K562 (cell line): ENCODE results near the gene NSMCE1. TPM values are rescaled to one million over a fixed set of nuclear protein-coding genes. Genes with fewer than 3 reads are reported as not detected.

ENCODE experiments used
- ATAC-seq: fragments of 200-7000 bp; cut with Tn5 transposase; 3 replicates; pipeline ENCODE4 v1.9.1; 2020; ENCODE audit warnings: moderate library complexity
- BruUV-seq: library from RNA; stranded (reverse); fragments of 400-500 nt; replicated peaks from 2 replicates; lab custom pipeline; 2021; lab: Mats Ljungman, UMichigan
- CTCF ChIA-PET: fragments of 300-600 bp; formaldehyde crosslinking; extraction: SDS; loops from one replicate; lab custom pipeline; 2021; ENCODE audit warnings: low intra/inter-chr PET ratio; lab: Yijun Ruan, JAX
- POLR2A ChIA-PET: fragments of 300-600, 350-650 bp; sonication (Branson Sonifier 250); formaldehyde crosslinking; extraction: SDS; loops from one replicate; lab custom pipeline; 2021; ENCODE audit warnings: antibody characterized with exemption, inconsistent platforms; lab: Yijun Ruan, JAX
- DNase-seq, 4 experiments: peaks; one replicate each; pipeline versions ENCODE4 v3.0.0 to v3.0.0-alpha.2; 2011 to 2018; ENCODE audit warnings: low spot score in 3 of 4, mixed read lengths in 3 of 4; ENCODE audit errors: extremely low read depth in 1 of 4
- FAIRE-seq: peaks from 2 replicates; lab custom pipeline; 2011; peaks lifted over from hg19 to GRCh38; lab: Jason Lieb, UNC
- H2AFZ ChIP-seq: 2 replicates; pipeline ENCODE4 v1.6.0; 2011; ENCODE audit warnings: low read depth, low read length, control low read depth, inconsistent platforms
- H3K27ac ChIP-seq: fragments of 200-600 bp; 3 replicates; pipeline ENCODE4 v1.8.0; 2011; ENCODE audit warnings: low read depth, mild to moderate bottlenecking, control low read depth, inconsistent platforms, low read length, moderate library complexity, mixed read lengths; ENCODE audit errors: extremely low read depth
- H3K27me3 ChIP-seq, 2 experiments: fragments of 300-600 bp in 1 of 2; 2 replicates in 1 of 2; 3 replicates in 1 of 2; pipeline versions ENCODE4 v1.6.0 to v1.8.0; 2011; ENCODE audit warnings: inconsistent platforms in 2 of 2, low read length in 2 of 2, mild to moderate bottlenecking in 1 of 2, mixed read lengths in 1 of 2, moderate library complexity in 1 of 2; ENCODE audit not compliant: control insufficient read depth in 2 of 2, insufficient read depth in 2 of 2
- H3K36me3 ChIP-seq: fragments of 300-600 bp; 3 replicates; pipeline ENCODE4 v1.8.0; 2011; ENCODE audit warnings: mild to moderate bottlenecking, low read length, inconsistent platforms; ENCODE audit not compliant: control insufficient read depth, insufficient read depth
- H3K4me1 ChIP-seq, 2 experiments: fragments of 200-600 bp in 1 of 2; replicated peaks in 1 of 2; 2 replicates in 1 of 2; 3 replicates in 1 of 2; pipeline versions ENCODE4 v1.5.1 to v1.8.0; 2011; ENCODE audit warnings: inconsistent platforms in 2 of 2, low read length in 2 of 2, mild to moderate bottlenecking in 1 of 2, mixed read lengths in 1 of 2, moderate library complexity in 1 of 2; ENCODE audit not compliant: control insufficient read depth in 2 of 2, insufficient read depth in 2 of 2
- H3K4me2 ChIP-seq: 2 replicates; pipeline ENCODE4 v1.6.1; 2011; ENCODE audit warnings: low read length, control low read depth, inconsistent platforms, mixed read lengths; ENCODE audit not compliant: insufficient read depth
- H3K4me3 ChIP-seq: fragments of 200-600 bp; sonication (generic), shearing (Covaris generic); 2 replicates; pipeline ENCODE4 v1.5.1; 2016; ENCODE audit warnings: control low read depth, inconsistent platforms
- H3K79me2 ChIP-seq: fragments of 200-600 bp; 3 replicates; pipeline ENCODE4 v1.8.0; 2011; ENCODE audit warnings: low read length, inconsistent platforms; ENCODE audit not compliant: control insufficient read depth, insufficient read depth
- H3K9ac ChIP-seq, 2 experiments: 2 replicates each; pipeline versions ENCODE4 v1.6.0 to v1.6.1; 2011; ENCODE audit warnings: low read depth in 2 of 2, low read length in 2 of 2, control low read depth in 1 of 2, inconsistent platforms in 1 of 2, mild to moderate bottlenecking in 1 of 2, mixed read lengths in 1 of 2; ENCODE audit not compliant: insufficient read depth in 1 of 2
- H3K9me1 ChIP-seq: one replicate; pipeline ENCODE4 v1.6.0; 2011; ENCODE audit warnings: inconsistent platforms, mild to moderate bottlenecking, low read length, moderate library complexity; ENCODE audit not compliant: control insufficient read depth, insufficient read depth
- H3K9me3 ChIP-seq: replicated peaks from 2 replicates; pipeline ENCODE4 v1.5.1; 2011; ENCODE audit warnings: low read depth, low read length, inconsistent platforms; ENCODE audit not compliant: control insufficient read depth, insufficient read depth
- H4K20me1 ChIP-seq: replicated peaks from 2 replicates; pipeline ENCODE4 v1.6.1; 2011; ENCODE audit warnings: low read length, inconsistent platforms, mixed read lengths; ENCODE audit not compliant: control insufficient read depth, insufficient read depth
- C11orf30 ChIP-seq: fragments of 450-650 bp; IDR thresholded peaks from 2 replicates; pipeline ENCODE4 v1.6.1; 2016; ENCODE audit warnings: low read depth, mild to moderate bottlenecking
- CHD2 ChIP-seq: IDR thresholded peaks from 2 replicates; pipeline ENCODE4 v1.6.1; 2011; ENCODE audit warnings: low read depth, low read length
- ELF2 ChIP-seq: fragments of 250-450 bp; sonication (Bioruptor Pico); IDR thresholded peaks from 2 replicates; pipeline ENCODE4 v1.5.0; 2021; ENCODE audit warnings: mild to moderate bottlenecking
- HOXB6 ChIP-seq: fragments of 250-450 bp; sonication (Bioruptor Pico); IDR thresholded peaks from 2 replicates; pipeline ENCODE4 v1.5.1; 2022; ENCODE audit warnings: mild to moderate bottlenecking, borderline replicate concordance
- KDM5B ChIP-seq: fragments of 200-600 bp; sonication (generic); IDR thresholded peaks from 2 replicates; pipeline ENCODE4 v1.6.1; 2012; ENCODE audit warnings: low read depth, mild to moderate bottlenecking, moderate library complexity, low read length, control low read depth, inconsistent platforms; ENCODE audit not compliant: insufficient replicate concordance
- NFXL1 ChIP-seq: fragments of 450-650 bp; formaldehyde crosslinking; IDR thresholded peaks from 2 replicates; pipeline ENCODE4 v1.4.0; 2021; ENCODE audit warnings: mild to moderate bottlenecking
- NR2C1 ChIP-seq, 2 experiments: fragments of 450-650 bp; IDR thresholded peaks; 2 replicates each; pipeline ENCODE4 v1.6.1; 2017; ENCODE audit warnings: mild to moderate bottlenecking in 2 of 2, antibody characterized with exemption in 1 of 2, inconsistent platforms in 1 of 2, missing compliant biosample characterization in 1 of 2, missing genetic modification characterization in 1 of 2
- PBX2 ChIP-seq, 2 experiments: IDR thresholded peaks in 1 of 2; conservative IDR thresholded peaks in 1 of 2; 2 replicates each; pipeline ENCODE4 v1.6.1; 2016; ENCODE audit warnings: low read depth in 2 of 2, mild to moderate bottlenecking in 1 of 2, missing compliant biosample characterization in 1 of 2, missing genetic modification characterization in 1 of 2, moderate library complexity in 1 of 2
- POLR2B ChIP-seq: fragments of 450-650 bp; IDR thresholded peaks from 2 replicates; pipeline ENCODE4 v1.6.1; 2018; ENCODE audit warnings: low read depth; ENCODE audit not compliant: partially characterized antibody
- SMAD3 ChIP-seq: fragments of 450-650 bp; formaldehyde crosslinking; conservative IDR thresholded peaks from 2 replicates; pipeline ENCODE4 v1.4.0; 2020; ENCODE audit warnings: mild to moderate bottlenecking
- SMAD4 ChIP-seq: fragments of 250-450 bp; sonication (Bioruptor Pico); conservative IDR thresholded peaks from 2 replicates; pipeline ENCODE4 v1.8.0; 2021; ENCODE audit warnings: inconsistent platforms, mild to moderate bottlenecking, moderate library complexity
- SP1 ChIP-seq: sonication (generic); formaldehyde crosslinking; IDR thresholded peaks from 2 replicates; pipeline ENCODE4 v1.8.1; 2022; ENCODE audit warnings: mild to moderate bottlenecking, missing genetic modification reagents
- STAT5B ChIP-seq: fragments of 250-450 bp; sonication (Bioruptor Pico); IDR thresholded peaks from 2 replicates; pipeline ENCODE4 v1.8.0; 2021; ENCODE audit warnings: mild to moderate bottlenecking, inconsistent platforms
- ZNF282 ChIP-seq: sonication (generic); formaldehyde crosslinking; IDR thresholded peaks from 2 replicates; pipeline ENCODE4 v1.8.1; 2023; ENCODE audit warnings: missing genetic modification reagents
- ZNF57 ChIP-seq: fragments of 450-650 bp; formaldehyde crosslinking; IDR thresholded peaks from 2 replicates; pipeline ENCODE4 v1.4.0; 2020; ENCODE audit warnings: mild to moderate bottlenecking, moderate library complexity
- WGBS: fragments of 100-300 bp; shearing (Covaris generic); methylation state at CpG from one replicate; pipeline ENCODE4 v1.1.6; 2016; ENCODE audit warnings: low coverage, mixed read lengths; ENCODE audit not compliant: insufficient coverage; ENCODE audit errors: missing lambda C conversion rate; 5-methylcytosine and 5-hydroxymethylcytosine counted together
- in situ Hi-C: fragments of 300-500 bp; cut with MboI; formaldehyde crosslinking; loops from 4 replicates; pipeline ENCODE4 v1.15.0; 2018; ENCODE audit warnings: inconsistent platforms, mixed read lengths
- intact Hi-C: fragments of 100-400 bp; cut with micrococcal nuclease; formaldehyde crosslinking; loops from 2 replicates; pipeline ENCODE4 v1.14.2; 2022
- polyA plus RNA-seq, 8 experiments: library from polyadenylated mRNA; depleted of rRNA in 4 of 8; stranded (reverse) in 5 of 8; unstranded in 3 of 8; fragments of >200 nt; fragmentation: Nextera tagmentation in 2 of 8; fragmentation: Illumina TruSeq in 1 of 8; extraction: Ambion mirVana in 2 of 8; extraction: Trizol in 1 of 8; gene quantifications; 2 replicates each; pipeline versions ENCODE4 v1.2.1 to v1.2.3, GENCODE V29; 2011 to 2014; ENCODE audit warnings: inconsistent platforms in 1 of 8, missing spikeins in 1 of 8
- total RNA-seq, 7 experiments: library from RNA; depleted of rRNA in 6 of 7; stranded (reverse); fragments of >200 nt in 6 of 7; fragmentation: Illumina TruSeq in 2 of 7; extraction: Trizol in 2 of 7; gene quantifications; 2 replicates each; pipeline versions ENCODE4 v1.2.1 to v1.2.3, GENCODE V29; 2011 to 2021; ENCODE audit warnings: low replicate concordance in 1 of 7
- TF ChIP-seq, protein P1 (sequence below): IDR thresholded peaks from 2 replicates; pipeline ENCODE4 v1.6.1; 2016; ENCODE audit warnings: missing genetic modification characterization, missing compliant biosample characterization

Gene NSMCE1
- total and polyA plus RNA-seq, 9 of the 15 experiments (the other 6 are each of a cell fraction or from before 2014, with no cell fraction given), result 52.1 to 163 (median 61.5) TPM

- TF ChIP-seq PBX2 (CRISPR knock-in tag; IDR thresholded peaks at IDR 0.05; ENCODE audit: low read depth), result no peak
- TF ChIP-seq PBX2 (tag; conservative IDR thresholded peaks at IDR 0.05; ENCODE audit: low read depth), result no peak
- TF ChIP-seq, all 486 proteins: peak for 0
These were observed 8.9 kb downstream of the NSMCE1 start (continued) for GRCh38 chr16:27259710-27260109.

DNA sequence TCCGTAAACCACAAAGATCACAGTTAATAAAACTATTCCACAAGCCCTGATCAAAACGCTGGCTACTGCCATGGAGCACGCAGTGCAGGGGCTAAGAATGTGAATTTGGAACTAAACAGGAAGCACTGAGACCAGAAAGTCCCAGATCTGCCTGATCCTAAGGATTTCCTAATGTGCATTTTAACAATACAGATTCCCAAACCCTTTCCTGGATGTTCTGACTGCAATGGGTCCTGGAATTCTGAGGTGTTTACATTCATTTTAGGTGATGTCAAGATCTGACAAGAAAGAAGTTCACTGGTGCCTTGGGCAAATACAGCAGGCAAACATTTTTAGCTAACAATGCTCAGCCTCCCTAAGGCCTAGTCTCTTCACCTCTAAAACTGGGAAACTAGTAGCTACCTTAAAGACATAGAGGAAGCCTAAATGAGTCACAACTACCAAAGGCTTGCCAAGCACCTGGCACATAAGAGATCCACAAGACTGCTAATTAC, 10.3 kb downstream of the NSMCE1 start:
- ChIA-PET POLR2A (interaction anchor here (1.1 kb wide), 1 partner anchor 59 kb away, joined by 3 read pairs; no protein-coding TSS in a partner anchor), CTCF (no interaction called here)
- no peak for DNase-seq
- Histone ChIP-seq H3K4me1 (peaks cover 0 to 2% of the 10 kb centered on the region in 2 experiments; a peak in 1 of 5 replicates), H3K27me3 (no peaks in the 10 kb centered on the region), H3K9me3 (no peaks in the 10 kb centered on the region), H4K20me1 (no peaks in the 10 kb centered on the region), H3K27ac (no peak overlapping the region), H3K4me2 (no peak overlapping the region), H3K9me1 (no peaks in the 10 kb centered on the region), H3K9ac (no peak overlapping the region), H3K79me2 (0 out of 3 replicates have a peak, but pooled peaks cover 4% of the 10 kb centered on the region), H3K36me3 (peaks cover 21% of the 10 kb centered on the region; the same call in 2 of the 3 replicates), H3K4me3 (no peak overlapping the region), H2AFZ (no peak overlapping the region)
- WGBS, result 59% methylated on average over 3 of the region's 3 CpGs
- no TSS peak for BruUV-seq
- ATAC-seq, result no peak
- in situ Hi-C loops (no loop called here), intact Hi-C loops (no loop called here)
- FAIRE-seq, result no peak
- TF ChIP-seq KDM5B (no peak), NFXL1 (CRISPR knock-in tag) (no peak), SMAD3 (no peak), SMAD4 (CRISPR knock-in tag) (no peak), C11orf30 (no peak), ZNF57 (CRISPR knock-in tag) (no peak), HOXB6 (CRISPR knock-in tag) (no peak), CHD2 (no peak), ELF2 (CRISPR knock-in tag) (no peak), NR2C1 (IDR thresholded peaks at IDR 0.05) (no peak), NR2C1 (tag; IDR thresholded peaks at IDR 0.05) (no peak), SP1 (CRISPR knock-in tag) (no peak), ZNF282 (no peak), POLR2B (no peak), STAT5B (CRISPR knock-in tag) (no peak)
- TF ChIP-seq, protein P1, sequence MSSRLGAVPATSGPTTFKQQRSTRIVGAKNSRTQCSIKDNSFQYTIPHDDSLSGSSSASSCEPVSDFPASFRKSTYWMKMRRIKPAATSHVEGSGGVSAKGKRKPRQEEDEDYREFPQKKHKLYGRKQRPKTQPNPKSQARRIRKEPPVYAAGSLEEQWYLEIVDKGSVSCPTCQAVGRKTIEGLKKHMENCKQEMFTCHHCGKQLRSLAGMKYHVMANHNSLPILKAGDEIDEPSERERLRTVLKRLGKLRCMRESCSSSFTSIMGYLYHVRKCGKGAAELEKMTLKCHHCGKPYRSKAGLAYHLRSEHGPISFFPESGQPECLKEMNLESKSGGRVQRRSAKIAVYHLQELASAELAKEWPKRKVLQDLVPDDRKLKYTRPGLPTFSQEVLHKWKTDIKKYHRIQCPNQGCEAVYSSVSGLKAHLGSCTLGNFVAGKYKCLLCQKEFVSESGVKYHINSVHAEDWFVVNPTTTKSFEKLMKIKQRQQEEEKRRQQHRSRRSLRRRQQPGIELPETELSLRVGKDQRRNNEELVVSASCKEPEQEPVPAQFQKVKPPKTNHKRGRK, result no peak
